ENCODE data around the gene PLG.
"Not testable (repeated sequence)": the region's sequence is repeated elsewhere in the genome, so short reads cannot be mapped to it uniquely, and the experiment has no call there.

The PLG gene

GRCh38 chr6:160701918-160702680, at the start of gene PLG:
Gene PLG (plus strand): TSS chr6:160702244. CDS start chr6:160702305, 61 bp downstream.
- not testable (repeated sequence) for DNase-seq (ENCODE audit: low spot score)

GRCh38 chr6:160659562-160659961, 42.5 kb upstream of the PLG start:
- DNase-seq (ENCODE audit: low spot score) = no peak

GRCh38 chr6:160661216-160661615, 40.8 kb upstream of the PLG start:
- DNase-seq (ENCODE audit: low spot score) = no peak

GRCh38 chr6:160662429-160662828, 39.6 kb upstream of the PLG start:
- no peak for DNase-seq (ENCODE audit: low spot score)

- no peak for DNase-seq (ENCODE audit: low spot score)
These were observed 39.2 kb upstream of the PLG start for GRCh38 chr6:160662842-160663241.

GRCh38 chr6:160664198-160664597, 37.8 kb upstream of the PLG start, which contains the start of gene LPA:
Gene LPA (minus strand): TSS chr6:160664275. CDS start chr6:160664214, 61 bp downstream.
- not testable (repeated sequence) for DNase-seq (ENCODE audit: low spot score)

- no peak for DNase-seq (ENCODE audit: low spot score)
These were observed 34.2 kb upstream of the PLG start for GRCh38 chr6:160667639-160668481.

- no peak for DNase-seq (ENCODE audit: low spot score)
These were observed 33.5 kb upstream of the PLG start for GRCh38 chr6:160668589-160668988.

- not testable (repeated sequence) for DNase-seq (ENCODE audit: low spot score)
These were observed 25.6 kb upstream of the PLG start for GRCh38 chr6:160676418-160676817.

- DNase-seq (ENCODE audit: low spot score) = no peak
These were observed 23.8 kb upstream of the PLG start for GRCh38 chr6:160678230-160678629.

- no peak for DNase-seq (ENCODE audit: low spot score)
These were observed 23.2 kb upstream of the PLG start for GRCh38 chr6:160678744-160679401.

- DNase-seq (ENCODE audit: low spot score) = no peak
These were observed 22.7 kb upstream of the PLG start for GRCh38 chr6:160679402-160679769.

GRCh38 chr6:160685101-160685761, 16.8 kb upstream of the PLG start:
- not testable (repeated sequence) for DNase-seq (ENCODE audit: low spot score)

- DNase-seq (ENCODE audit: low spot score) = no peak
These were observed 16.1 kb upstream of the PLG start for GRCh38 chr6:160685762-160686450.

- DNase-seq (ENCODE audit: low spot score) = no peak
These were observed 11.6 kb upstream of the PLG start for GRCh38 chr6:160690458-160690857.

GRCh38 chr6:160691617-160692016, 10.4 kb upstream of the PLG start:
- no peak for DNase-seq (ENCODE audit: low spot score)

- DNase-seq (ENCODE audit: low spot score) = no peak
These were observed 9.6 kb upstream of the PLG start for GRCh38 chr6:160692369-160692959.

- not testable (repeated sequence) for DNase-seq (ENCODE audit: low spot score)
These were observed 7.0 kb upstream of the PLG start for GRCh38 chr6:160695025-160695424.

GRCh38 chr6:160695622-160696021, 6.4 kb upstream of the PLG start:
- DNase-seq (ENCODE audit: low spot score) = not testable (repeated sequence)

- not testable (repeated sequence) for DNase-seq (ENCODE audit: low spot score)
These were observed 5.2 kb upstream of the PLG start for GRCh38 chr6:160696884-160697283.

- no peak for DNase-seq (ENCODE audit: low spot score)
These were observed 4.2 kb upstream of the PLG start for GRCh38 chr6:160697826-160698225.

Measured in hematopoietic multipotent progenitor cell treated with erythropoietin and hydrocortisone succinate and interleukin-3 and kit ligand, for 15 days (in vitro differentiated cells).